ENCODE data around the gene PHACTR1.

- TF ChIP-seq FOXM1 (IDR thresholded peaks at IDR 0.05; ENCODE audit: borderline replicate concordance) (no peak), NFRKB (IDR thresholded peaks at IDR 0.05) (no peak), SP1 (IDR thresholded peaks at IDR 0.05) (no peak), SUZ12 (IDR thresholded peaks at IDR 0.05) (no peak), ELF4 (IDR thresholded peaks at IDR 0.05) (no peak), TARDBP (IDR thresholded peaks at IDR 0.05) (no peak), ARNT (IDR thresholded peaks at IDR 0.05) (no peak), FOXK2 (IDR thresholded peaks at IDR 0.05) (no peak), PKNOX1 (IDR thresholded peaks at IDR 0.05) (no peak), LEF1 (IDR thresholded peaks at IDR 0.05; ENCODE audit: borderline replicate concordance) (no peak)
These were observed 401.0 kb downstream of the PHACTR1 start for GRCh38 chr6:13117570-13117969.
